DND-41 (cell line): ENCODE results near the gene CCDC181.

ENCODE experiments used
- ATAC-seq: fragments of 200-7000 bp; cut with Tn5 transposase; 3 replicates; pipeline ENCODE4 v1.9.1; 2021; ENCODE audit warnings: low read depth; ENCODE audit not compliant: insufficient read depth
- DNase-seq: peaks from one replicate; pipeline ENCODE4 v3.0.0-alpha.2; 2020
- H2AFZ ChIP-seq: 2 replicates; pipeline ENCODE4 v1.6.0; 2012; ENCODE audit warnings: low read depth, low read length
- H3K27ac ChIP-seq: 2 replicates; pipeline ENCODE4 v1.5.1; 2012; ENCODE audit warnings: low read length, inconsistent platforms
- H3K27me3 ChIP-seq: fragments of 200-600 bp; sonication (generic); 2 replicates; pipeline ENCODE4 v1.6.0; 2012; ENCODE audit warnings: low read length, mild to moderate bottlenecking, inconsistent platforms; ENCODE audit not compliant: insufficient read depth, poor library complexity
- H3K36me3 ChIP-seq: 2 replicates; pipeline ENCODE4 v1.5.1; 2012; ENCODE audit warnings: low read length, inconsistent platforms; ENCODE audit not compliant: insufficient read depth
- H3K4me1 ChIP-seq: 2 replicates; pipeline ENCODE4 v1.5.1; 2012; ENCODE audit warnings: mild to moderate bottlenecking, low read length; ENCODE audit not compliant: insufficient read depth
- H3K4me2 ChIP-seq: 2 replicates; pipeline ENCODE4 v1.6.0; 2012; ENCODE audit warnings: mild to moderate bottlenecking, moderate library complexity, low read length, inconsistent platforms; ENCODE audit not compliant: insufficient read depth
- H3K4me3 ChIP-seq, 2 experiments: fragments of 200-600 bp in 1 of 2; shearing (Covaris generic) in 1 of 2; 2 replicates each; pipeline ENCODE4 v1.5.1; 2012 to 2016; ENCODE audit warnings: inconsistent platforms in 2 of 2, low read length in 2 of 2, mild to moderate bottlenecking in 2 of 2, low read depth in 1 of 2, moderate library complexity in 1 of 2
- H3K79me2 ChIP-seq: 2 replicates; pipeline ENCODE4 v1.6.0; 2012; ENCODE audit warnings: low read length, inconsistent platforms; ENCODE audit not compliant: insufficient read depth
- H3K9ac ChIP-seq: 2 replicates; pipeline ENCODE4 v1.6.0; 2012; ENCODE audit warnings: low read depth, mild to moderate bottlenecking, inconsistent platforms, low read length, moderate library complexity
- H3K9me3 ChIP-seq: 2 replicates; pipeline ENCODE4 v1.5.1; 2012; ENCODE audit warnings: low read length, moderate library complexity, mild to moderate bottlenecking, inconsistent platforms; ENCODE audit not compliant: insufficient read depth, severe bottlenecking
- H4K20me1 ChIP-seq: 2 replicates; pipeline ENCODE4 v1.6.0; 2012; ENCODE audit warnings: low read length; ENCODE audit not compliant: insufficient read depth
- CTCF ChIP-seq: IDR thresholded peaks from 2 replicates; pipeline ENCODE4 v1.5.1; 2012; ENCODE audit warnings: borderline replicate concordance, low read length, moderate library complexity, mild to moderate bottlenecking; ENCODE audit not compliant: poor library complexity, severe bottlenecking; ENCODE audit errors: extremely low read depth
- EZH2 ChIP-seq: IDR thresholded peaks from 3 replicates; pipeline ENCODE4 v1.6.1; 2012; ENCODE audit warnings: borderline replicate concordance, low read depth, mild to moderate bottlenecking, moderate library complexity, low read length, inconsistent platforms; ENCODE audit not compliant: severe bottlenecking

CCDC181 gene

GRCh38 chr1:169345511-169345910 lies 81.8 kb downstream of the CCDC181 start:
- Histone ChIP-seq H3K9ac (no peak overlapping the region), H3K27me3 (no peaks in the 10 kb centered on the region), H3K79me2 (no peaks in the 10 kb centered on the region), H4K20me1 (no peaks in the 10 kb centered on the region), H3K9me3 (no peaks in the 10 kb centered on the region), H3K4me3 (no peak overlapping the region), H3K4me2 (no peak overlapping the region), H3K27ac (no peak overlapping the region), H3K4me1 (no peaks in the 10 kb centered on the region), H2AFZ (no peak overlapping the region), H3K36me3 (no peaks in the 10 kb centered on the region)
- DNase-seq (no peak), ATAC-seq (no peak)
- TF ChIP-seq EZH2 (no peak), CTCF (no peak)
